Measurements from ENCODE around the gene SLC22A23.

DNA sequence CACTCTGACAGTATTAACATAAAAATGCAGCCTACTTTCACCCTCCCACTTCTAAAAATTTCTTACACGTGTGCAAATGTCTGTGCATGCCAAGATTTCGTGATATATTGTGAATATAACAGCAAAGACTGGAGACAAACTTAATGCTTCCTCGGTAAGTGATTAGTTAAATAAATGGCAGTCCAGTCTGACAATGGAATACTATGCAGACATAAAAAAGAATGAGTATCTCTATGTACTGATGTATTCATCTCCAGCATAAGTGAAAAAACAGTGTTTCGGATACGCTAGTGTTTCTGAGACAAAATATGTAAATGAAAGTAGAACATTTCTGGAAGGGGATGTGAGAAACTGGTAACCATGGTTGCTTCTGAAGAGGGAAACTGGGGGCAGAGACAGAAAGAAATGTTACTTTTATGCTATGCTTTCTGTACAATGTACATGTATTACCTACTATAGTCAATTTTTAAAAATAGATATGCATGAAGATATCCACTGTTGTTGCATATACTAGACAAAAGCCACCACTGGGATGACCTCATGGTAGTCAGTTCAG lies 7.0 kb downstream of the SLC22A23 start:
- TF ChIP-seq, protein P1, sequence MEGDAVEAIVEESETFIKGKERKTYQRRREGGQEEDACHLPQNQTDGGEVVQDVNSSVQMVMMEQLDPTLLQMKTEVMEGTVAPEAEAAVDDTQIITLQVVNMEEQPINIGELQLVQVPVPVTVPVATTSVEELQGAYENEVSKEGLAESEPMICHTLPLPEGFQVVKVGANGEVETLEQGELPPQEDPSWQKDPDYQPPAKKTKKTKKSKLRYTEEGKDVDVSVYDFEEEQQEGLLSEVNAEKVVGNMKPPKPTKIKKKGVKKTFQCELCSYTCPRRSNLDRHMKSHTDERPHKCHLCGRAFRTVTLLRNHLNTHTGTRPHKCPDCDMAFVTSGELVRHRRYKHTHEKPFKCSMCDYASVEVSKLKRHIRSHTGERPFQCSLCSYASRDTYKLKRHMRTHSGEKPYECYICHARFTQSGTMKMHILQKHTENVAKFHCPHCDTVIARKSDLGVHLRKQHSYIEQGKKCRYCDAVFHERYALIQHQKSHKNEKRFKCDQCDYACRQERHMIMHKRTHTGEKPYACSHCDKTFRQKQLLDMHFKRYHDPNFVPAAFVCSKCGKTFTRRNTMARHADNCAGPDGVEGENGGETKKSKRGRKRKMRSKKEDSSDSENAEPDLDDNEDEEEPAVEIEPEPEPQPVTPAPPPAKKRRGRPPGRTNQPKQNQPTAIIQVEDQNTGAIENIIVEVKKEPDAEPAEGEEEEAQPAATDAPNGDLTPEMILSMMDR (IDR thresholded peaks at IDR 0.05 in 4 of 5, conservative IDR thresholded peaks at IDR 0.05 in 1 of 5): no peak
- TF ChIP-seq POLR2A (IDR thresholded peaks at IDR 0.05): no peak

Measured in gastrocnemius medialis (tissue), 4 donors.